ENCODE measurements around the gene KDM3A. TPM values are rescaled to one million over a fixed set of nuclear protein-coding genes. Genes with fewer than 3 reads are reported as not detected.

The KDM3A gene
- total RNA-seq, 2 donors from 2014 or later = 31.8 to 34.4 TPM

- no peak overlapping the region for H3K4me3 ChIP-seq (ENCODE audit: low read length)
- H3K27me3 ChIP-seq (ENCODE audit: control insufficient read depth, insufficient read depth, low read length, poor library complexity, severe bottlenecking) = no peaks in the 10 kb centered on the region
- H3K36me3 Mint-ChIP-seq (ENCODE audit: low read depth) = peaks cover 34% of the 10 kb centered on the region
- no peak for TF ChIP-seq CTCF (conservative IDR thresholded peaks at IDR 0.05)
- H3K27ac Mint-ChIP-seq = no peak overlapping the region
- peaks cover 5% of the 10 kb centered on the region for H3K36me3 ChIP-seq (ENCODE audit: control insufficient read depth, insufficient read depth, low read length)
- H3K9me3 Mint-ChIP-seq = peaks cover 57% of the 10 kb centered on the region
- H3K4me1 ChIP-seq (ENCODE audit: control insufficient read depth, insufficient read depth, low read length) = no peaks in the 10 kb centered on the region
- no peak overlapping the region for H3K27ac ChIP-seq (ENCODE audit: low read depth, low read length)
- no peak for DNase-seq
- no peaks in the 10 kb centered on the region for H3K4me1 Mint-ChIP-seq
- no peak overlapping the region for H3K4me3 Mint-ChIP-seq
- H3K9me3 ChIP-seq (ENCODE audit: control insufficient read depth, low read length) = peaks cover 60% of the 10 kb centered on the region
- WGBS, 2 experiments (ENCODE audit: insufficient coverage in 1 of 2, insufficient read length in 1 of 2) = 90 to 100% methylated on average over 1 to 3 of the region's 3 CpGs
- no peak overlapping the region for H3K9ac ChIP-seq (ENCODE audit: extremely low read depth, low read length, poor library complexity, severe bottlenecking)
- no peaks in the 10 kb centered on the region for H3K27me3 Mint-ChIP-seq (ENCODE audit: insufficient read depth)
Measured at GRCh38 chr2:86533589-86533988, 92.4 kb downstream of the KDM3A start.

- H3K36me3 Mint-ChIP-seq (ENCODE audit: low read depth) = peaks cover 76% of the 10 kb centered on the region
- Histone ChIP-seq H3K27ac (ENCODE audit: low read depth, low read length) (no peak overlapping the region), H3K4me1 (ENCODE audit: control insufficient read depth, insufficient read depth, low read length) (no peaks in the 10 kb centered on the region), H3K36me3 (ENCODE audit: control insufficient read depth, insufficient read depth, low read length) (peaks cover 13% of the 10 kb centered on the region), H3K4me3 (ENCODE audit: low read length) (peak overlapping the region; percentile 16), H3K9ac (ENCODE audit: extremely low read depth, low read length, poor library complexity, severe bottlenecking) (no peak overlapping the region), H3K27me3 (ENCODE audit: control insufficient read depth, insufficient read depth, low read length, poor library complexity, severe bottlenecking) (no peaks in the 10 kb centered on the region), H3K9me3 (ENCODE audit: control insufficient read depth, low read length) (peaks cover 78% of the 10 kb centered on the region)
- peaks cover 2% of the 10 kb centered on the region for H3K27me3 Mint-ChIP-seq (ENCODE audit: insufficient read depth)
- H3K27ac Mint-ChIP-seq = no peak overlapping the region
- no peak for DNase-seq
- no peak overlapping the region for H3K4me3 Mint-ChIP-seq
- H3K9me3 Mint-ChIP-seq = peaks cover 78% of the 10 kb centered on the region
- no peaks in the 10 kb centered on the region for H3K4me1 Mint-ChIP-seq
- TF ChIP-seq CTCF (conservative IDR thresholded peaks at IDR 0.05) = no peak
- 96 to 100% methylated on average over 1 to 2 of the region's 2 CpGs for WGBS, 2 experiments (ENCODE audit: insufficient coverage in 1 of 2, insufficient read length in 1 of 2)
Measured at GRCh38 chr2:86541334-86541733, 100.2 kb downstream of the KDM3A start.

Other genes starting within 250 kb of the KDM3A start
- 10 to 100 TPM; 96.8 to 99.9 TPM for gene IMMT, start 245.9 kb upstream of the KDM3A start, total RNA-seq
- 10 to 100 TPM; 29.8 to 30.9 TPM for gene MRPL35, start 241.9 kb upstream of the KDM3A start, total RNA-seq
- 1 to 10 TPM; 2.9 to 3.8 TPM for gene REEP1, start 103.7 kb upstream of the KDM3A start, total RNA-seq
- gene CHMP3, start 122.1 kb downstream of the KDM3A start, total RNA-seq = 10 to 100 TPM; 20.5 to 29.3 TPM
- 10 to 100 TPM; 11.9 to 17.9 TPM for gene RNF103, start 182.5 kb downstream of the KDM3A start, total RNA-seq